Measurements from ENCODE around the gene RAI14.

RAI14 gene

DNA sequence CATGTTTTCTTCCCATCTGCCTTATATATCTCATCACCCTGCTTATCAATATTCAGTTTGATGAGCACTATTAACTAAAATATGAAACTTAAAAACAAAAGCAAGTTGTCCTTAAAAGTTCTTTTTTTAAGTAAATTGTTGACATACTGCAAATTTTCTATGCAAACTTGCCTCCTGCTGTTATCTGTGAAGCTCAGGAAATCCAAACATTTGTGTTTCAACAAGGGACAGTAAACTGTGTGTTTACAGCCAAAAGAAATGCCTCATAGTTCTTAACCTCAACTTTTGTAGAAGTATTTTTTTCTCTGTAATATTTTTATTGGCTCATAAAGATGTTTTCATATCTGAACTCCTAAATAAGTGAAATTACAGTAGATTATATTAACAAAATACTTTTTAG is 175.2 kb downstream of the RAI14 start:
- no peak for DNase-seq

DNA sequence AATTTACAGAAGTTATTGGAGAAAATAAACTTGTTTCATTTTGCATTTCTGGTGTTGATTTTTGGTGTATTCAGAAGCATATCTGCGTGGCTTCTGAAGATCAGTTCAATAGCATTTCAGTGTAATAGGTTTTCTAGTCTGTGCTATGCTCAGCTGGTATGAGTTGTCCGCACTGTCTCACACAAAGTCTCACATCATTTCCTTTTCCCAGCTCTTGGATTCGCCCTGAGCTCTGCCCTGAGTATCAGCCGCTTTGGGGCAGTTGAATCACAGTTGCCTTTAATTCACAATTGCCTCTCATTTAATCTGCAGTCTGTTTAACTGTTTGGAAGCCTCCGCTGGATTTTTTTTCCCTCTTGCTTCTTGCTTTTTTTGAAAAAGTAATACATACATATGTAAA is 176.4 kb downstream of the RAI14 start:
- no peak for DNase-seq

DNA sequence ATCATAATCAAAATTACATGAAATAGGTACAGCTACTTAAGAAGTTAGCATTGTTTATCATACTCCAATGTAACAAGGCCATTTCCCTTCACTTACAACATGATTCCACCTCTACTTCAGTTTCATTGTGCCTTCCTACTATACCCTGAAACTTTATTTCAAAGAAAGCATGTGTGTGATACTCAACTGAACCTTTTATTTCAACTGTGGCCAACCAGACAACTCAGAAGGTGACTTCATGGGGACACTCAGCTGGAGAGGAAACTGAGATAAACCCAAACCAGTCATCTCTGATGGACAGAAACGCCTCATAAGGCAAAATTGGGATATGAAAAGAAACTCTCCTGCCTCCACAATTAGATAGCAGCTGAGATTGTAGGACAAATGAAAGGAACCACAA is 177.0 kb downstream of the RAI14 start:
- no peak for DNase-seq

DNA sequence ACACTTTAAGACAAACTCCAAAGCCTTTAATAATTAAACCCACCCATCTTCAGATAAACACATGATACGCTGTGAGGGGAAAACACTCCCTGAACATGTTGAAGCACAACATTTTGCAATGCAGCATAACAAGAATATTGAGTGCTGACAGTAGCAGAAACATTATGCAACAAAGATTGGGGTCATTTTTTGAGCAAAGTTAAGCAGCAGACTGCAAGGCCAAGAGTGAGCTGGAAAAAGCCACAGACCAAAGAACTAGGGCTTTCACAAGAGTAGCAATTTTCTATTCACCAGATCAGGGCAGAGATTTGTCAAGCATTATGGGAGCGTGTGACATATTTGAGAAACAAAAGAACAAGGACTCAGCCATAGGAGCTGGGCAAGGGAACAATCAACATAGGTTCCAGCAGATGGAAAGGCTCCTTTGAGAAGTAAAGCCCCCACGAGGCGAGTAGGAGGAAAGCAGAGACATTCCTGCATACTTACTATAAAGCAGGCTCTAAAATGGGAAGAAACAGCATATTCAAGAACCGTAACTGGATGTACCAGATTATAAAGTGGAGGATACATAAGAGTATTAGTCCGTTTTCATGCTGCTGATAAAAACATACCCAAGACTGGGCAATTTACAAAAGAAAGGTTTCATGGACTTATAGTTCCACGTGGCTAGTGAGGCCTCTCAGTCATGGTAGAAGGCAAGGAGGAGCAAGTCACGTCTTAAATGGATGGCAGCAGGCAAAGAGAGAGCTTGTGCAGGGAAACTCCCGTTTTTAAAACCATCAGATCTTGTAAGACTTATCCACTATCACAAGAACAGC is 178.1 kb downstream of the RAI14 start:
- no peak for DNase-seq

DNA sequence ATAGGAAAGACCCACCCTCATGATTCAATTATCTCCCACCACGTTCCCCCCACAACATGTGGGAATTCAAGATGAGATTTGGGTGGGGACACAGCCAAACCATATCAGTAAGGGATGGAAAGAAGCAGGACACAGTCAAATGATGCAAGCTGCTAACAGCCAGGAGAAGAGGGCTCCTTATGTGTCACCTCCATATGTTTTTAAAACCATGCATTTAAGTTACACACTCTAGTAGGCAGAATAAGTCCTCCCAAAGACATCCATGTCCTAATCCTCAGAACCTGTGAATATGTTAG is 178.6 kb downstream of the RAI14 start:
- DNase-seq = no peak

DNA sequence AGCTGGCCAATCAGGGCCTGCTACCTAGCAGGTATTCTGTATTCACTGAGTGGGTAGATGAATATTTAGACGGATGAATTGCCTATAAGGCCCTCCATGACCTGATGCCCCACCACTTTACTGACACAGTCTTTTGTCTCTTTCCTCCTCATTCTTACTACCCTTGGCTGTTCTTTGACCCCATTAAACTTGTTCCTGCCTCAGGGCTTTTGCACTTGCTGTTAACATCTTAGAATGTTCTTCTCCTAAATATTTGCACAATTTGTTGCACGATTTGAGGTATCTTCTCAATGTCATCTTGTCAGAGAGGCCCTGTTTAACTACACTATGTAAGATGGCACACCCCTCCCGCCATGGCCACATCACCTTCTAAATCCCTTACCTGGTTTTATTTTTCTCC is 179.5 kb downstream of the RAI14 start:
- no peak for DNase-seq

DNA sequence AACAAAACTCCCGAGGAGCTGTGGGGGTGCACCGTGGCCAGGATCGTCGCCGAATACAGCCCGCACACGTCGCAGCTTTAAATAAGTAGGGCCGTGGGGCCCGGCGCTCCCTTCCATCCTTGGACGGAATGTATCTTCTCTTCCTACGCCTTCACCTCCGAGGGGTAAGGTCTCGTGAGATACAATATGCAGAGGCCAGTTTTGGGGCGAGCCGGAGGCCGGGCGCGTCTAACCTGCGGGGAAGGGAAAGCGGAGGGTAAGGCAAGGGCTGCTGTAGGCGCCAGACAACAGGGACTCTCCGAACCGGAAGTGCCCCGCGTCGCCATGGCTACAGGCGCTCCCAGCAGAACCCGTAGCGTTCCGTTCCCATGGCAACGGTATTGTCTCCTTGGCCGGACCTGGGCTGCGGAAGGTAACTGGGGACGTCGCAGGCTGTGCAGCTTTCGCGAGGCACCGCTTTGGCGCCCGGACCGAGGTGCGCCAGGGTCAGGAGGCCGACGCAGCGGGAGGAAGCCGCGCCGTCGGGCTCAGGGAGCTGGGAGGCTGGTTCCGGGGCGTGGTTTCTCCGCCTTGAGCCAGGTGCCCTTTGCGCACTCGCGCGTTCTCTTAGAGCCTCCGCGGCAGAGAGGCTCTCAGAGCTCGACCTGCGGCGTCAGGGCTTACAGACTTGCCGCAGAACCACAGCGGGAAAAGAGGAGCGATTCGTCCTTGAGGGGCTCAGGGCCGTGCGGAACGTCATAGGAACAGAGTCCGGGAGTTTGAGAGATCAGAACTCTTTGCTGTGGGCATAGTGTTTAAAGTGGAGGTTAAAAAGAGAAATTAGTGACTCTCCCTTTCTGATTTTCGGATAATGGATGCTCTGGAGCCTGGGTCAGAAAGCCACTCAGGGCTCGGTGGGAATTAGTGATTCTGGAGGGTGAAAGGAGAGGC is 182.9 kb downstream of the RAI14 start, which contains the start of gene TTC23L:
TSS of gene TTC23L (plus strand) at position 380 of the 930 bp plus-strand sequence. CDS start 1,508 bp downstream, outside the sequence.
- DNase-seq = peak; percentile 85 to 89

DNA sequence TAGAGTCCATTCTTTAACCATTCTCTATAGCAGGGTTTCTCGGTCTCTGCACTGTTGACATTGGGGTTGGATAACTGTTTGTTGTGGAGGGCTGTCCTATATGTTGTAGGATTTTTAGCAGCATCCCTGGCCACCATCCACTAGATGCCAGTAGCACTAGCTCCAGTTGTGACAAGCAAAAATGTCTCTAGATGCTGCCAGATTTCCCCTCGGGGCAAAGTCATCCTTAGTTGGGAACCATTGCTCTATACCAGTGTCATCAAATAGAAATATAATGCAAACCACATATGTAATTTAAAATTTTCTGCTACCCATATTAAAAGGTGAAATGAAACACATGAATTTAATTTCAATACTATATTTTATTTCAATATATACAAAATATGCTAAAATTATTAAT is 185.7 kb downstream of the RAI14 start:
- DNase-seq = no peak

DNA sequence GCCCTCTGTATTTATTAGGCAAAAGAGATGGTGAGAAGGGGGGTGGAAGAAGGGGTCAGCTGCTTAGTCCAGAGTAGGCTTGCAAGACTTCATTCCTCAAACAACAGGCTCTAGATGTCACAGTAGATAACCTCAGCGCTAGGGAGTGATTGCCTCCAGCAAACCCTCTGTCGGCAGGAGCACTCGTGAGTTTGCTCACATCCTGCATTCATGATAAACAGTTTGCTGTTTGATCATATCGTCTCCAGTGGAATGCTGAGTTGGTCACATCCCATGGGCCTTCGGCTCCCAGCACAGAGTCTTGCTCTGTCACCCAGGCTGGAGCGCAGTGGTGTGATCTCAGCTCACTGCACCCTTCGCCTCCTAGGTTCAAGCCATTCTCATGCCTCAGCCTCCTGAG is 186.4 kb downstream of the RAI14 start:
- DNase-seq = no peak

DNA sequence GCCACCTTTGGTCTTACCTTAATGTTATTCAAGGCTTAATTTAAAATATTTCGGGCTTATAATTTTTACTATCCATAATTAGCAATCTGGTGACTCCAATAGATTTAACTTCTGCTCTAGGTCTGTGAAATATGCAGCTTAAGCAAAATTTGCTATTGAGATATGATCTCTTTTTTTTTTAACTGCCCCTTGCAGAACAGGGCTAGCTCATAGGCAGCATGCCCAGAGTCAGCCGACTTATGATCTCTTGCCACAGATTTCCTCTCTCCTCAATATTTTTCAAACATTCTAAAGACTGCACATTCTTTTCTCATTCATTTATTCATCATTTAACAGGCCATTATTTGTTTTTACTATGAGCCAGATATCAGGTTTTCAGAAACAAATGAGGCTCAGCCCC is 187.4 kb downstream of the RAI14 start:
- DNase-seq = no peak

DNA sequence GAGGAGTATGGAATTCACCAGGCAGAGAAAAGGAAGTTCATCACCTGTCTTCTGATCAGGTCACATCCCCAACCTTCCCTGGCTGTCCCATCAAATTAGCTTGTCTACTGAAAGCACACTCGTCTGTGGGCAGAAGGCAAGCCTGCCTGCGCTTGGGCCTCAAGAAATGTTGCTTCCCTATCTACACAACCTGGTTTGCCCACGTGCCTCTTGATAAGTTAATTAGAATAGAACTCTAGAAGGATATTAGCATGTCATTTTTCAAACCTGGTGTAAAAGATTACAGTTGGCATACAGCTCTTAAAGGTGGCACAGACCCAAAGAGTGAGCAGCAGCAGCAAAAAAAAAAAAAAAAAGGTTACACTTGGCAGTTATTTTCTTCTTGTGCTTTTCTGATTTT is 188.0 kb downstream of the RAI14 start:
- DNase-seq = no peak

DNA sequence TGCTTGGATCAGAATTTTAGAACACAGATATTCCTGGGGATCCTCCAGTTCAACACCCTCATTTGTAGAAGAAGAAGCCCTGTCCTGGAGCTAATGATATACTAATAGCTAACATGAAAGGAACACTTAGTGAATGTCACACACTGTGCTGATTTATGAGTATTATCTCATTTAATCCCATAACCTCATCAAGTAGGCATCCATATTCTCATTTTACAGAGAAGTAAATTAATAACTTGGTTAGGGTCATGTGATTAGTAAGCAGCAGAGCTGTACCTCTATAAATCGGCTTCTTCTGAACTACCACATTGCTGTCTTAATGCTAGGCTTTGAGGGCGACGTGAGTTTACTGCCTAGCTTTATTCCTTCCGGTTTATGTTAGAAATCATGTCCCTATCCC is 188.9 kb downstream of the RAI14 start:
- DNase-seq = no peak

DNA sequence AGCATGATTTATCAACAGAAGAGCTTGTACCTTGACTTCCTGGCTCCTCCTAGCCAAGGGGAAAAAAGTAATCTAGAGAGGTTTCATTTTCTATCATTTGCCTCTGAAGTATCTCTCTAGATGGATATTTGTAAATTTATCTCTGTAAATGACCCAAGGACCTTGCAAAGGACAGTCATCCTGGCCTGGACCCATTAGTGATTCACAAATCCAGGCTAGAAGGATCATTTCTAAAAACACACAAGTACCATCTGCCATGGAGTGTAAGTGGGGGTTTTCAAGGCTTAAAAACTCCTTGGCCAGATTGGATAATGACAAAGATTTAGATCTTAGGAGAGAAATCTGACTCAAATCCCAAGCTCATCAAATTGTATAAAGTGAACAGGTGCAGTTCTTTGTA is 190.9 kb downstream of the RAI14 start:
- no peak for DNase-seq

DNA sequence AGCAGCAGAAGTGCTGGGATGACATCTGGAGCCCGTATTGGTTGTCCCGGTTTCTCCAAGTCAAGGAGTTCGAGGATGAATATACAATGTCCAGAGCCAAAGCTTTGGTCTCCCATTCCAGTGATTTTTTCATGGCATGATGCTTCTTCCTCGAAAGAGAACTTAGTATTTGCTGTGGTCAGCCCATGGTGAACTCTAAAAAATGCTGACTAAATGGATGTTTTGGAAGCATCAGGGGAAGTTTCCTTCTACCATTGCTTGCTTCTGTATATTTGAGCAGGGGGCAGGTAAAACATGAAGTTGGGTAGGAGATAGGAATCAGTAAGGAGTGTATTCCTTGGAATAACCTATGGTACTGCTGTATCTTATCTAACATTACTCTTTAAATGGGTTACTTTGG is 191.4 kb downstream of the RAI14 start:
- DNase-seq = no peak

DNA sequence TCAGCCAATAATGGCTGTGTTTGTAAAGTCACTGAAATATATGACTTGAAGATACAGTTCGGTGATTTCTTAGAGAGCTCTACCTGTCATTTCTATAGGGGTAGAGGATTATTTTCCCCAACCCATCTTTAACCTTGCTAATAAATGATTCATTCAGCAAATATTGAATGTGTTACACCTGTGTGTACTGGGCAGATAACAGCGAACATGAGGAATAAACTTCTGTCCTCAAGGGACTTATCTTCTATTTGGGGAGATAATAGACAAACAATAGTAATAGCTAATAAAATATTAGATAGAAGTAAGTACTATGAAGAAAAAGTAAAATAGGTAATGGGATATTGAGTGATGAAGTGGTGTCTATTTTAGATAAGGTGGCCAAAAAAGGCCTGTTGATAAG is 192.1 kb downstream of the RAI14 start:
- no peak for DNase-seq

DNA sequence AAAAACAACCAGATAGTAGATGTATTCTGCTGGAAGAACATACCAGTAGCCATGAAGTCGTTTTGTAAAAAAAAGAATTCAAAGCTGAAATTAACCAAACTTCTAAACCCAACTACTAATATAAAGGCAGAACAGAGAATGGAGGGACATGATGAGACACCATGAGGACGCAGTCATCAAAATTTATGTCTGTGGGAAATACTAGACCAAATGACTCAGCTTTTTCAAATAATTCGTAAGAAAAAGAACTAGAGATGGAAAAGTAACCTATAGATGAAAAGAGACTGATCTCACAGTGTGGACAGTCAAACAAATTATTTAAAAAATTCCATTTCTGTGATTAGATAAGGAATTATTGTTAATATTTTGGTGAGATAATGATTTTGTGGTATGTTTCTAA is 193.1 kb downstream of the RAI14 start:
- DNase-seq = no peak

DNA sequence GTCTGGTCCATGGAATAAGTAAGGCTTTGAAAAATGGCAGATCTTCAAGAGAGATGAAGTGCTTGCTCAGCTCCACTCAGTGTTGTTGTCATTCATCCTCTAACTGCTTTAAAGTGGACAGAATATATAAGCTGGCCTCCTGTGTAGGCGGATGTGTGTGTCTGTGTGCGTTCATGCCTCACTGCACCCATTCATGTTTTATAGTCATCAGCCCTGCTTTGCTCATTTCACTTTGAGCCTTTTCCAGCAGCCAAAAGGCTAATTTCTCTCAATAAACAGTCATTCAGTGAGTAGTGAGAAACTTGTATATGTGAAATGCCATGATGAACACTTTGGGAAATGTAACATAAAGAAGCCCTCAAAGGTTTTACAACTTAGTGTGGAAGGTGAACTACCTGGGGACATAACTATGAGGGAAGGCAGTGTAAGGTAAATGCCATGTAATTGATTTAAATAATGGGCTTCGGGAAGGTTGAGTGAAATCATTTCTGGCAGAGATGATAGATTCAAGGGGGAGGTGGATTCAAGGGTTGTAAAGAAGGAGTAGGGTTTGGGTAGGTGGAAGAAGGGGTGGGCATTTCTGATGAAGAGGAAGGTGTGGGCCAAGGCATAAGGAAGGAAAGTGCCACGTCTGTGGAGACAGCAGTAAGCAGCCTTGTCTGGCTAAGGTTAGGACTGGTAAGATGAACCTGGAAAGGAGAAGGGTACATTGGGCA is 198.5 kb downstream of the RAI14 start:
- DNase-seq = no peak

DNA sequence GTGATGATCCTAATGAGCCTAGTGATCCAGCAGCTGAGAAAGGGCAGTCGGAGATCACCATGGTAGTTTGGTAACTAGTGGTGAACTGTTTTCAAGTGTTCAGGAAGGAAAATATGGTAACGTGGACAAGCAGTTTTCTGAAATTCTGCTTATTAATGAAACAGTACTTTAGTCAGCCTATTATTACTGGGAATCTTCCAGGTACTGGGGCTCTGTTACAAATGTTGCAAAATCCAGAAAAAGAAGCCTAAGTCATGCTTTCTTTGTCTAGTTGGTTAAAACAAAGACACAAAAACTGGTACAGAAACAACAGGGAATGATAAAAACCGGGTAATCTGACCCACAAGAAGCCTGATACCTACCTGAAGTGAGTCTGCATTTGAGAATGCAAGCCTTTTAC is 201.0 kb downstream of the RAI14 start:
- no peak for DNase-seq

DNA sequence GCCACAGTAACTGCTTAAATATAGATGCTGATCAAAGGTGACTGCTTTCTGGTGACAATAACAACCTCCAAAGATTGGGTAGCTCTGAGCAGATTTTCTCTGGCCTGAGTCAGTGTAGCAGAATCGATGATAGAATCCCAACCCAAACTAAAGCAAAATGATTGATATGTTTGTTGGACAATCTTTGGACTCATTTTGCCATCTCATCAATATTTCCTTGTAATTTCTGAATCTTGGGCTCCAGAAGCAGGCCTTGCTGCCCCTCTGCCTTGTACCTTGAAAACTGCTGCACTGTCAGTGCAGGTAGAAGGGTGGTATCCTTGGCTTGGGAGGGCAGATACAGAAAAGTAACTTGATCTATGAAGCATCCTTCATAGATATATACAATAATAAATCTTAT is 201.8 kb downstream of the RAI14 start:
- no peak for DNase-seq

DNA sequence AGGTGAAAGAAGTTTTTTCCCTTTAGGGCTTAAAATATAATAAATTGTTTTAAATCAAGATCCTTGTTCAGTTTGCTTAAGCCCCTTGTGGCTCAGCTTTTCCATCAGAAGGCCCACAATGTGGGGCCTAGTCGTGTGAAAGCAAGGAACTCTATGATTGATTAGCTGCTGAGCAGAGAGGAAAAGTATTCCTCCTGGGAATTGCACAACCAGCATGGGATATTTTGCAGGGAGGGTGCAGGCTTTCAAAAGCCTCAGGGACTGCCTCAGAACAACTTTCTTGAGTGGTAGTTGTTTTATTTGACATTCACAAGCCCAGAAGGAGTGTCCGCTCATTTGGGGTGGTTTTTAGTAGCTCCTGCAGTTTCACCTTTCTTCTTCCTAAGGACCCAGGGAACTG is 202.7 kb downstream of the RAI14 start:
- no peak for DNase-seq

DNA sequence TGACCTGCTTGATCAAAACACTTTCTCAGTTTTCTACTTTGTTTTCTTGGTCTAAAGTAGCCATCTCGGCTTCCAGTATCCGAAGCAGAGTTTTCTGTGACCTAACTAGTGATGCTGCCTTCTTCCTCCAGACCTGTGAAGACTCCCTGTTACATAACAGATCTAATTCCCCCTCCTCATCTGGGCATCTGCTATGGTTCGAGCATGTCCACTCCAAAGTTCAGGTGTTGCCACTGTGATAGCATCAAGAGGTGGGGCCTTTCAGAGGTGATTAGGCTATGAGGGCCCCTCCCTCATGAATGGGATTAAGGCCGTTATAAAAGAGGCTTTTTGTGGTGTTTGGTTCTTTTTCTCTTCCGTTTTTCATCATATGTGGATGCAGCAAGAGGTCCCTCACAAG is 203.1 kb downstream of the RAI14 start:
- no peak for DNase-seq

DNA sequence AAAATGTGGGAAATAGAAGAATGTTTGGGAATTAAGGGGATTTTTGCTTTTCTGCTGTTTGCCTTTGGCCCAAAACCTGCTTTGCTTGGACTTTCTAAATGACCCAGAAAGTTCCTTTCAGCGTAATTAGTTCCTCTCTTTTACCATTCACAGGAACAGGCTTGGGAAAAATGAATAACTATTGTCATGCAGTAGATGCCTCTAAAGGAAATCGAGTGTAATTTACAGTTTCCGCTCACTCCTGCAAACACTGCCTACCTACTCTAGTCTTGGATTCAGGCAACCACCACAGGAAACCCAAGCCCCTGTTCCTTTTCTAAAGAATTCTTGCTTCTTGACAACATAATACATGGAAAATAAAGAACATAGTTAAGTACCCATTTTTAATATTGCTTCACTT is 207.8 kb downstream of the RAI14 start:
- no peak for DNase-seq

DNA sequence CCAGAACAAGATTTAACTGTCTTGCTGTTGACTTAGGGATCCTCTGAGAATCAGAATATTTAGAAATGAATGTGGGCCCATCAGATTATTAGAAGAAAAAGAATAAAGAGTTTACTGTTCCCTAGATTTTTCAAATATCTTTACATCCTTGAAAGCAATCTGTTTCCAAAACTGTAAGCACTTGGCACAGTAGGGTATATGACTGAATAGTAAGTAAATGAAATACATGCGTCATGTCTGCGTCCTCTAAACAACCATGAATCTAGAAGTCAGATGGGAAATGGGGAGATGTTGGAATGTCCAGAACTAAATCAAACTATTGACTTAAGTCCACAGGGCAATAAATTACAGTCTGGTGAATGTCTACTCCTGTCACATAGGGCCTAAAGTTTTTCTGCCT is 209.0 kb downstream of the RAI14 start:
- no peak for DNase-seq
